NT2/D1 (cell line): Measurements from ENCODE around the gene GPC6.

Experiments used
- DNase-seq: peaks from one replicate; pipeline ENCODE4 v3.0.0-alpha.2; 2011; ENCODE audit warnings: low read depth, low spot score
- H3K27me3 ChIP-seq: 2 replicates; pipeline ENCODE4 v1.6.0; 2011; ENCODE audit warnings: mild to moderate bottlenecking; ENCODE audit not compliant: insufficient read length, insufficient read depth
- H3K36me3 ChIP-seq: 2 replicates; pipeline ENCODE4 v1.6.1; 2011; ENCODE audit warnings: mild to moderate bottlenecking, low read length, mixed read lengths; ENCODE audit not compliant: insufficient read depth, insufficient read length
- H3K4me1 ChIP-seq: 2 replicates; pipeline ENCODE4 v1.5.1; 2011; ENCODE audit not compliant: insufficient read depth, insufficient read length
- H3K4me3 ChIP-seq: 2 replicates; pipeline ENCODE4 v1.5.1; 2011; ENCODE audit warnings: low read depth; ENCODE audit not compliant: insufficient read length
- H3K9ac ChIP-seq: 2 replicates; pipeline ENCODE4 v1.6.0; 2011; ENCODE audit warnings: low read depth; ENCODE audit not compliant: insufficient read length
- H3K9me3 ChIP-seq: 2 replicates; pipeline ENCODE4 v1.5.1; 2011; ENCODE audit warnings: mild to moderate bottlenecking, low read length; ENCODE audit not compliant: insufficient read depth
- SUZ12 ChIP-seq: IDR thresholded peaks from 2 replicates; pipeline ENCODE4 v1.6.1; 2011; ENCODE audit not compliant: insufficient read length, insufficient read depth; ENCODE audit errors: extremely low read depth
- YY1 ChIP-seq: IDR thresholded peaks from 2 replicates; pipeline ENCODE4 v1.6.1; 2011; ENCODE audit not compliant: insufficient read length, insufficient read depth
- ZNF274 ChIP-seq: IDR thresholded peaks from 2 replicates; pipeline ENCODE4 v1.6.1; 2011; ENCODE audit warnings: mild to moderate bottlenecking, low read depth, low read length

GPC6 gene

GRCh38 chr13:94390881-94391280 lies 1164.3 kb downstream of the GPC6 start:
- H3K9me3 ChIP-seq = no peaks in the 10 kb centered on the region
- no peak for DNase-seq
- H3K9ac ChIP-seq = no peak overlapping the region
- no peak for TF ChIP-seq ZNF274
- no peak for TF ChIP-seq SUZ12
- TF ChIP-seq YY1 = no peak
- no peaks in the 10 kb centered on the region for H3K27me3 ChIP-seq
- H3K4me3 ChIP-seq = no peak overlapping the region
- no peaks in the 10 kb centered on the region for H3K4me1 ChIP-seq
- H3K36me3 ChIP-seq = no peaks in the 10 kb centered on the region

- no peaks in the 10 kb centered on the region for H3K4me1 ChIP-seq
- H3K9me3 ChIP-seq = no peaks in the 10 kb centered on the region
- H3K27me3 ChIP-seq = no peaks in the 10 kb centered on the region
- no peak for TF ChIP-seq SUZ12
- no peak for TF ChIP-seq YY1
- TF ChIP-seq ZNF274 = no peak
- no peaks in the 10 kb centered on the region for H3K36me3 ChIP-seq
- H3K9ac ChIP-seq = no peak overlapping the region
- H3K4me3 ChIP-seq = no peak overlapping the region
- DNase-seq = no peak
Measured at GRCh38 chr13:94394723-94395122, 1168.1 kb downstream of the GPC6 start.

- H3K4me1 ChIP-seq = no peaks in the 10 kb centered on the region
Measured at GRCh38 chr13:94395860-94396259, 1169.3 kb downstream of the GPC6 start.

GRCh38 chr13:94399812-94400211 lies 1173.2 kb downstream of the GPC6 start:
- TF ChIP-seq ZNF274 (no peak), YY1 (no peak), SUZ12 (no peak)
- Histone ChIP-seq H3K4me3 (no peak overlapping the region), H3K27me3 (no peaks in the 10 kb centered on the region), H3K36me3 (no peaks in the 10 kb centered on the region), H3K9me3 (no peaks in the 10 kb centered on the region), H3K4me1 (no peaks in the 10 kb centered on the region), H3K9ac (no peak overlapping the region)
- no peak for DNase-seq

More at GRCh38 chr13:94395860-94396259, 1169.3 kb downstream of the GPC6 start:
- no peaks in the 10 kb centered on the region for H3K9me3 ChIP-seq
- DNase-seq = no peak
- no peak overlapping the region for H3K4me3 ChIP-seq
- H3K9ac ChIP-seq = no peak overlapping the region
- no peak for TF ChIP-seq ZNF274
- no peak for TF ChIP-seq YY1
- TF ChIP-seq SUZ12 = no peak
- no peaks in the 10 kb centered on the region for H3K27me3 ChIP-seq
- H3K36me3 ChIP-seq = no peaks in the 10 kb centered on the region

GRCh38 chr13:94400874-94401273 lies 1174.3 kb downstream of the GPC6 start:
- Histone ChIP-seq H3K36me3 (no peaks in the 10 kb centered on the region), H3K4me3 (no peak overlapping the region), H3K9me3 (no peaks in the 10 kb centered on the region), H3K4me1 (no peaks in the 10 kb centered on the region), H3K27me3 (no peaks in the 10 kb centered on the region), H3K9ac (no peak overlapping the region)
- TF ChIP-seq ZNF274 = no peak
- TF ChIP-seq SUZ12 = no peak
- no peak for TF ChIP-seq YY1
- no peak for DNase-seq

- DNase-seq = no peak
- H3K4me3 ChIP-seq = no peak overlapping the region
- H3K9ac ChIP-seq = no peak overlapping the region
- H3K4me1 ChIP-seq = no peaks in the 10 kb centered on the region
- H3K27me3 ChIP-seq = no peaks in the 10 kb centered on the region
- TF ChIP-seq ZNF274 = no peak
- no peak for TF ChIP-seq YY1
- no peak for TF ChIP-seq SUZ12
- H3K36me3 ChIP-seq = no peaks in the 10 kb centered on the region
- no peaks in the 10 kb centered on the region for H3K9me3 ChIP-seq
Measured at GRCh38 chr13:94408314-94409036, 1181.9 kb downstream of the GPC6 start.

GRCh38 chr13:94411747-94412146 lies 1185.1 kb downstream of the GPC6 start:
- no peak for DNase-seq
- H3K4me1 ChIP-seq = no peaks in the 10 kb centered on the region
- H3K4me3 ChIP-seq = no peak overlapping the region
- TF ChIP-seq ZNF274 = no peak
- no peak for TF ChIP-seq YY1
- no peak for TF ChIP-seq SUZ12
- no peaks in the 10 kb centered on the region for H3K36me3 ChIP-seq
- no peak overlapping the region for H3K9ac ChIP-seq
- H3K27me3 ChIP-seq = no peaks in the 10 kb centered on the region
- H3K9me3 ChIP-seq = no peaks in the 10 kb centered on the region
